ENCODE results near the gene PRL.
A peak's percentile ranks its signal among the peaks of the same experiment; 100 is the strongest.

The PRL gene

GRCh38 chr6:22290045-22290444 lies 6.8 kb downstream of the PRL start:
- no peak for DNase-seq

DNA sequence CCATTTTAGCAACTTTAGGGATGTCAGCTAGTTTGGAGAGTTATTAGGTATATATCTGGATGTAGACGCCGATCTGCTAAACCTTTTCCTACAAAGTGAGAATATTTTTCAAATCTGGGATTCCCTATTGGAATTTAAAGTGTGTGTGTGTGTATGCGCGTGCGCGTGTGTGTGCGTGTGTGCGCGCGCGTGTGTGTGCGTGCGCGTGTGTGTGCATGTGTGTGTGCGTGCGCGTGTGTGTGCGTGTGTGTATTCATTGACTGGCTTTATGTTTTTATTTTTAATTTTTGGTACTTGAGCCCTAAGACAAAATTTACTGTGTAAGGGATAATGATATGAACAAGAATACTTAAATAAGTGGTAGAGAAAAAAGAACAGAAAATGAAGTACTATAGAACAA lies 8.1 kb downstream of the PRL start:
- no peak for DNase-seq

- DNase-seq = no peak
Observed at GRCh38 chr6:22284666-22285065, 12.2 kb downstream of the PRL start.

- no peak for DNase-seq
Observed at GRCh38 chr6:22281341-22282085, 15.3 kb downstream of the PRL start.

- DNase-seq = no peak
Observed at GRCh38 chr6:22279427-22279826, 17.4 kb downstream of the PRL start.

- no peak for DNase-seq
Observed at GRCh38 chr6:22271081-22271480, 25.8 kb downstream of the PRL start.

DNA sequence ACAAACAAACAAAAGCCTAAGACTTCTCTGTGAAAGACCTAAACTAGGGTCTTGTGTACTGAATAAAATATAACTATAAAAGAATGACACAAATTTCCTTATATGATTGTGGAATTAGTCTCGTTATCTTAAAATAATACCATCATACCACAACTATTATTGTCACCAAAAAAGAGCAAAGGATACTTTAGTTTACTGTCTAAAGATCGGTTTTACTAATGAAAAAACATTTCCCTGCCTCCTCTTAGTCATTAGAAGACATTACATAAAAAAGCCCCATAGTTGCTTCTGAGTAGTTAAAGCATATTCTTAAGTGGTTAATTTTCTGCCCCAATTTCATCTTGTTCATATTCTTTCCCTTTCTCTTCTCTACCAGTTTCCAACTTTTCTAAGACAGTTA lies 33.1 kb downstream of the PRL start:
- no peak for DNase-seq

- DNase-seq = no peak
Observed at GRCh38 chr6:22254886-22255285, 42.0 kb downstream of the PRL start.

DNA sequence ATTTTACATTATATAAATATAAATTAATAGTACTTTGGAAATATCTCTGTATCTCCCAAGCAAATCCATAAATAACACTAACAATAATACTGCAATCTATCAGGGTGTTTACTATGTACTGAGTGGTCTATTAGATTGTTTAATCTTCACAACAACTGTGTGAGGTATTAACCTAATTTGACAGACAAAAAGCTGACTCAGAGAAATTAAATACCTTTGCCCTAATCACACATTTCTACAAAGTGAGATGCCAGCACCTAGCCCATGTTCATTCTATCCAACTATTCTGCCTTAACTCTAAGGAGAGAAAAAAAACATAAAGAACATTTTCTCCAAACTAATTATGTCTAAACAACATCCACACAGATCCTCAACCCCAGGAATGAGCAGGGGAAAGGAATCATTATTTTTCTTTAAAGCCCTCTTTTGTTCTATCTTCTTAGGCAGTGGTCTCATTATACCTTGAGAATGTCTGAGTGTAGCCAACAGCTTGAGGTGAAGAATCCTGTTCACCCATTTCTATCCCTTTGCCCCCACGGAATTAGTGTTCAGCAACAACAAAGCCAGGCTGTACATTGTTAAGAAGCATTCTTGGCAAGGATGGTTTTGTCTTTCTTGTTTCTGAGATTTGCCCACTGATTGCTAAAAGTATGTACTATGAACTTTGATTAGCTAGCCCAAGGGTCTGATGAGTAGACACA lies 42.7 kb downstream of the PRL start:
- DNase-seq = no peak

- DNase-seq = no peak
Observed at GRCh38 chr6:22251348-22251747, 45.5 kb downstream of the PRL start.

DNA sequence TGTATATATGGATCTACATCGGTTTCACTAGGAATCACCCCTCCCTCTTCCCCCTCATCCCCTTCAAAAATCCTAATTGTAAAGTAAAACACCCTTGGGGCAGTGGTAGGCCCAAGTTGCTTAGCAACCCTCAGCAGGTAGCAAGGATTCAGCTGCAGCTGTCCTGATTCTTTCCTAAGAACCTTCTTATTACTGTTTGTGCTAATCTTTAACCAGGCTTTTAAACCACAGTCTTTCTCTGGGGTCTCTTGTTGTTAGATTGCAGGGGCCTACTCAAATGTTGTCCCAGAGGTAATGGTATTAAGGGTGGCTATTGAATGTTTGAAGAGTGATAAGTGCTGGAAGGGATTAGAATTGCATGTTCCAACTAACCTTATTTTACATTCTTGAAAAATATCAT lies 46.4 kb downstream of the PRL start:
- DNase-seq = peak; percentile 15

GRCh38 chr6:22249711-22250350 lies 47.0 kb downstream of the PRL start:
- no peak for DNase-seq

DNA sequence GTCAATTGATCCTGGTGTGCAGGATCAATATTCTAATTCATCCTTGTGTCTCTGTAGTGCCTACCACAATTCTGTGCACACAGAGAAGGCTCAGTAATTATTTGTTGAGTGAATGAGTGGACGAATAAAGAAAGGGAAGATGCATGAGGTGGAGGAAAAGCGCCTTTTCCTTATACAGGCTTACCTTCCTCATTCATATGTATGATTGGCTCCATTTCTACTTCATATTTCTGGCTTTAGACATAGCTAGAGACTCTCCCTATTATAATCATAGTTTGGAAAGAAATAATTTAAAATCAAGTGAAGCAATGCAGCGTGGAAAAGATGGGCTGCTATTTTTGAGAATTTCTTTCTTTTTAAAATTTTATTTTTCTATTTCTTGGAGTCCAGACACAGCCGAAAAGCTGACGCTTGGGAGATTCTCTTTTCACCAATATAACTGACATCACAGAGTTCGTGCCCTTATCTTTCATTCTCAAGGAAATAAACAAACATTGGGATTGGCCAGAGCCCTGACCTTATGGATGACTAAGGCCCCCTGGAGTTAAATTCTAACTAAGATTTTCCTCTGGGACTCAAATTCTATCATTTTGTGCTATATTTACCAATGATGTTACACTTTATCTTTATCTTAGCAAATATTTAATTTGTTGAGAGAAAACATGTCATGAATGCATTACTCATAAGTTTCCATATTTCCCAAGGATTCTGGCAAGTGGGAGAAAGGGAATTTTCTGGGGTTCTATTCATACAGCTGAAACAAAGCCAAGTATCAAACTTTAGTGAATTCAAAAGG lies 48.1 kb downstream of the PRL start:
- DNase-seq = no peak

GRCh38 chr6:22247916-22248482 lies 48.8 kb downstream of the PRL start:
- DNase-seq = no peak

DNA sequence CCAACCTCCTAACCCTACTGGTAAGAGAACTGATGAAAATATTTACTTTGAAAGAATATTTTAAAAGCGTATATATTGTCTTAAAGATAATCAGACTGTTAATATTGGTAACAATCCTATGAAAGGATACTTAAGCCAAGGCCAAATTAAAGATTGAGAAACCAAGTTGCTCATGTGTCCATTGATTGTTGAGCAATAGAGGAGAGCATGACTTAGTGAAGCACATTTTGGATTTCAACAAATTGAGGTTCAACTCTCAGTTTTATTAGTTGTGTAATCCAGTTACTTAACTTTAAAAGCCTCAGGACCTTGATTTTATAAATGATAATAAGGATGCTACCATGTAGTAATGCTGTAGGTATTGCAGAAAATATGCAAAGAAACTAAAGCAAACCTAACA lies 56.8 kb downstream of the PRL start:
- no peak for DNase-seq

DNA sequence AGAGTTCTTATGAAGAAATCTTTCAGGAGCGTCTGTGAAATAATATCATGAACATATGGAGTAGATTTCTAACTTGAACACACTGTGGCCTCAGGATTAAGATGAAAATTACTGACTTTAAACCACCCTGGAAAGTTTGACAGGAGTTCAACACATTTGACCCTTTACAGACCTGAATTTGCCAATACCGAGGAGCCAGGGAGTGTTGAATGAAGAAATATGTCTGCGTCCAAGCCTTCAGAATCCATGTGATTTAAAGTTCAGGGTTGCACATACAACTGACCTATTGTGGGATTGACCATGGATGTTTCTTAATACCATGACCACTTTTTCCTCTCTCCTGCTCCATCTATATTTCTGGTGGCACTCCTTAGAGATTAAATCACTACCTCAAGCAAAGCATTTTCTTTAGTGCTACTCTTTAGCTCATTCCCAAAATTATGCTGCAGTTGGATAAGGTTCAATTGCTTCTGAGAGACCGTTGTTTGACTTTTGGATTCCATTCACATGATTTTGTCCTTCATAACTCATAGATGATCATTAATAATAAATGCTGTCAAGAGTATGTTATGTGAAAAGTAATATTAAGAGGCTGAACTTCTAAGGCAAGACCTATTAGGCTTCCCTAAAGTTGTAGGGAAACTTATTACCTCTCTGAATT lies 57.4 kb downstream of the PRL start:
- no peak for DNase-seq

DNA sequence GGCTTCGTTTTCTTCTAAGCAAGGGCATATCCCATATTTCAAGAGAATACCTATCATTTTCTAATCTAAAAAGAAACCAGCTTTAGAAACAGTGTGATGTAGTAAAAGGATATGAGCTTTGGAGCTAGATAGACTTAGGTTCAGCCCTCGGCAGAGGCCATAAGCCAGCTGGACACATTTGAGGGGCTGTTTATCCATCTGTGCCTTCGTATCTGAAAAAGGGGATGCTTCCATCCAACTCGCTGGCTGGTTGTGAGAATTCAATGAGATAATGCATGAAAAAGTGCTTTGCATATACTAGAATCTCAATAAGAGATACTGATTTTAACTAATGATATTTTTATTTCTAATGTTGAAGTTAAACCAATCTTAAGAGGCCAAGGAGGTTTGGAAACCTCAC lies 58.0 kb downstream of the PRL start:
- no peak for DNase-seq

DNA sequence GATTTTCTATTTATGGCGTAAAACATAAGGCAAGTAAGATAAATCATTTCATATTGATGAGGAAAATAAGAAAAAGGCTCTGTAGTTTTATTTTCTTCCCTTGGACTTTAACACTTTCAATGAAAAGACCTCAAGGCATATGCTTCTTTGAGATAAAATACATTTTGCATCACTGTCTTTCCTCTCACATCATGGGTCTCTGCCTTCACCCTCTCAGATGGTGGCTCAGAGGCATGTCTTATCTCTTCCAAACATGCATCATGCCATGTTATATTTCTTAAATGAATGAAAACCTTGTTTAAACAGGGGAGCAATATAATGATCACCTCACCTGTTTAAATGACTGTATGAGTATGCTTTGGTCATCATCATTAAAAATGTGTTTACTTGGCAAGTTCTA lies 59.3 kb downstream of the PRL start:
- DNase-seq = no peak
